ENCODE results near the gene CCDC51.

Gene CCDC51

GRCh38 chr3:48411606-48412374, 28.1 kb downstream of the CCDC51 start:
- H3K27me3 ChIP-seq: no peaks in the 10 kb centered on the region
- no peaks in the 10 kb centered on the region for H3K9me3 ChIP-seq
- H3K4me3 ChIP-seq (ENCODE audit: low read depth in 1 of 2, low read length in 1 of 2): no peak overlapping the region
- H3K27ac ChIP-seq: no peak overlapping the region
- H3K36me3 ChIP-seq: no peaks in the 10 kb centered on the region
- no peaks in the 10 kb centered on the region for H3K4me1 ChIP-seq (ENCODE audit: control insufficient read depth in 1 of 2, insufficient read depth in 1 of 2, low read depth in 1 of 2, low read length in 1 of 2)
- no peak for TF ChIP-seq CTCF (IDR thresholded peaks at IDR 0.05)

- no peak overlapping the region for H3K27ac ChIP-seq
- TF ChIP-seq CTCF (IDR thresholded peaks at IDR 0.05): no peak
- H3K4me1 ChIP-seq (ENCODE audit: control insufficient read depth in 1 of 2, insufficient read depth in 1 of 2, low read depth in 1 of 2, low read length in 1 of 2): no peaks in the 10 kb centered on the region
- no peaks in the 10 kb centered on the region for H3K9me3 ChIP-seq
- H3K27me3 ChIP-seq: no peaks in the 10 kb centered on the region
- no peaks in the 10 kb centered on the region for H3K36me3 ChIP-seq
- H3K4me3 ChIP-seq (ENCODE audit: low read depth in 1 of 2, low read length in 1 of 2): no peak overlapping the region
Measured at GRCh38 chr3:48411041-48411588, 28.8 kb downstream of the CCDC51 start.

GRCh38 chr3:48410205-48411040, 29.5 kb downstream of the CCDC51 start:
- no peaks in the 10 kb centered on the region for H3K9me3 ChIP-seq
- no peaks in the 10 kb centered on the region for H3K36me3 ChIP-seq
- no peak for TF ChIP-seq CTCF (IDR thresholded peaks at IDR 0.05)
- H3K4me1 ChIP-seq (ENCODE audit: control insufficient read depth in 1 of 2, insufficient read depth in 1 of 2, low read depth in 1 of 2, low read length in 1 of 2): no peaks in the 10 kb centered on the region
- H3K27ac ChIP-seq: no peak overlapping the region
- H3K27me3 ChIP-seq: no peaks in the 10 kb centered on the region
- no peak overlapping the region for H3K4me3 ChIP-seq (ENCODE audit: low read depth in 1 of 2, low read length in 1 of 2)

- no peak for TF ChIP-seq CTCF (IDR thresholded peaks at IDR 0.05)
- Histone ChIP-seq H3K9me3 (no peaks in the 10 kb centered on the region), H3K27ac (no peak overlapping the region), H3K4me3 (ENCODE audit: low read depth in 1 of 2, low read length in 1 of 2) (no peak overlapping the region), H3K4me1 (ENCODE audit: control insufficient read depth in 1 of 2, insufficient read depth in 1 of 2, low read depth in 1 of 2, low read length in 1 of 2) (no peaks in the 10 kb centered on the region), H3K27me3 (no peaks in the 10 kb centered on the region), H3K36me3 (no peaks in the 10 kb centered on the region)
Measured at GRCh38 chr3:48409291-48410201, 30.4 kb downstream of the CCDC51 start.

GRCh38 chr3:48408823-48409281, 31.1 kb downstream of the CCDC51 start:
- Histone ChIP-seq H3K4me1 (ENCODE audit: control insufficient read depth in 1 of 2, insufficient read depth in 1 of 2, low read depth in 1 of 2, low read length in 1 of 2) (no peaks in the 10 kb centered on the region), H3K36me3 (no peaks in the 10 kb centered on the region), H3K27me3 (no peaks in the 10 kb centered on the region), H3K9me3 (no peaks in the 10 kb centered on the region), H3K27ac (no peak overlapping the region), H3K4me3 (ENCODE audit: low read depth in 1 of 2, low read length in 1 of 2) (no peak overlapping the region)
- TF ChIP-seq CTCF (IDR thresholded peaks at IDR 0.05): no peak

All from neutrophil (primary cell).